B cell (primary cell): ENCODE data around the gene RAP1GAP2. TPM values are rescaled to one million over a fixed set of nuclear protein-coding genes. Genes with fewer than 3 reads are reported as not detected.

ENCODE experiments used
- ATAC-seq: fragments of 200-7000 bp; cut with Tn5 transposase; one replicate; pipeline ENCODE4 v1.10.0; 2021; ENCODE audit warnings: low read depth, mild to moderate bottlenecking, moderate number of reproducible peaks, moderate library complexity
- CTCF ChIA-PET: fragments of 350-600 bp; sonication (Branson Sonifier 250); formaldehyde crosslinking; loops from one replicate; lab custom pipeline; 2021; ENCODE audit warnings: antibody characterized with exemption, inconsistent platforms; lab: Charles Lee
- POLR2A ChIA-PET: fragments of 350-600 bp; sonication (Branson Sonifier 250); formaldehyde crosslinking; loops from one replicate; lab custom pipeline; 2021; ENCODE audit warnings: antibody characterized with exemption; lab: Charles Lee
- DNase-seq: peaks from one replicate; pipeline ENCODE4 v3.0.0; 2013
- H2AFZ ChIP-seq: 2 replicates; pipeline ENCODE4 v1.6.1; 2012; ENCODE audit warnings: mild to moderate bottlenecking, low read depth, low read length; ENCODE audit not compliant: insufficient read depth, poor library complexity, severe bottlenecking
- H3K27ac ChIP-seq, 2 donors: 1 replicate in 1 of 2; 2 replicates in 1 of 2; pipeline ENCODE4 v1.5.1; 2012 to 2013; ENCODE audit warnings: low read length in 2 of 2, mild to moderate bottlenecking in 2 of 2, moderate library complexity in 1 of 2
- H3K27me3 ChIP-seq, 4 experiments: fragments of 200-600 bp in 1 of 4; sonication (generic) in 1 of 4; replicated peaks in 1 of 4; 1 replicate in 2 of 4; 2 replicates in 2 of 4; pipeline versions ENCODE4 v1.6.1 to v1.7.0; 2013 to 2016; ENCODE audit warnings: low read length in 3 of 4, mild to moderate bottlenecking in 2 of 4, mixed read lengths in 1 of 4, moderate library complexity in 1 of 4; ENCODE audit not compliant: insufficient read depth in 4 of 4, control insufficient read depth in 3 of 4; ENCODE audit errors: control extremely low read depth in 1 of 4
- H3K36me3 ChIP-seq, 2 experiments: replicated peaks in 1 of 2; 1 replicate in 1 of 2; 2 replicates in 1 of 2; pipeline versions ENCODE4 v1.6.1 to v1.7.1; 2013; ENCODE audit warnings: low read length in 1 of 2; ENCODE audit not compliant: insufficient read depth in 2 of 2, control insufficient read depth in 1 of 2; ENCODE audit errors: control extremely low read depth in 1 of 2, extremely low read depth in 1 of 2
- H3K4me1 ChIP-seq, 2 donors: fragments of 200-600 bp in 1 of 2; sonication (generic) in 1 of 2; 1 replicate in 1 of 2; 2 replicates in 1 of 2; pipeline versions ENCODE4 v1.5.1 to v1.6.1; 2013 to 2017; ENCODE audit warnings: low read length in 2 of 2; ENCODE audit not compliant: control insufficient read depth in 2 of 2, insufficient read depth in 2 of 2
- H3K4me2 ChIP-seq: replicated peaks from 2 replicates; pipeline ENCODE3; 2012; ENCODE audit warnings: mild to moderate bottlenecking, low read depth, low read length; ENCODE audit not compliant: poor library complexity, severe bottlenecking
- H3K4me3 ChIP-seq, 5 experiments: fragments of 200-600 bp in 1 of 5; sonication (generic) in 1 of 5; 1 replicate in 3 of 5; 2 replicates in 2 of 5; pipeline versions ENCODE4 v1.5.1 to v1.7.0; 2011 to 2016; ENCODE audit warnings: low read length in 4 of 5, mild to moderate bottlenecking in 4 of 5, low read depth in 2 of 5, control low read depth in 1 of 5, moderate library complexity in 1 of 5; ENCODE audit not compliant: insufficient read depth in 1 of 5; ENCODE audit errors: control extremely low read depth in 1 of 5, extremely low read depth in 1 of 5
- H3K79me2 ChIP-seq: fragments of 200-600 bp; sonication (generic); one replicate; pipeline ENCODE4 v1.6.0; 2016; ENCODE audit warnings: low read length; ENCODE audit not compliant: control insufficient read depth, insufficient read depth
- H3K9ac ChIP-seq: fragments of 200-600 bp; sonication (generic); 2 replicates; pipeline ENCODE4 v1.6.1; 2017; ENCODE audit warnings: mild to moderate bottlenecking, low read length, moderate library complexity
- H3K9me3 ChIP-seq, 3 donors: one replicate each; pipeline versions ENCODE4 v1.6.1 to v1.7.1; 2013; ENCODE audit warnings: low read length in 2 of 3; ENCODE audit not compliant: control insufficient read depth in 2 of 3, insufficient read depth in 1 of 3; ENCODE audit errors: control extremely low read depth in 1 of 3
- H4K20me1 ChIP-seq: 2 replicates; pipeline ENCODE4 v1.6.0; 2012; ENCODE audit warnings: mild to moderate bottlenecking, low read length; ENCODE audit not compliant: insufficient read depth, control insufficient read depth, poor library complexity, severe bottlenecking
- H3K27ac Mint-ChIP-seq: one replicate; pipeline ENCODE4 v1.8.0; 2021; ENCODE audit warnings: mixed read lengths
- H3K27me3 Mint-ChIP-seq: one replicate; pipeline ENCODE4 v1.8.0; 2021; ENCODE audit warnings: mixed read lengths
- H3K4me1 Mint-ChIP-seq: one replicate; pipeline ENCODE4 v1.8.0; 2021; ENCODE audit warnings: mixed read lengths
- H3K4me3 Mint-ChIP-seq: one replicate; pipeline ENCODE4 v1.8.0; 2021; ENCODE audit warnings: mixed read lengths
- H3K9me3 Mint-ChIP-seq: one replicate; pipeline ENCODE4 v1.8.0; 2022; ENCODE audit warnings: mixed read lengths; ENCODE audit not compliant: insufficient read depth
- CTCF ChIP-seq: fragments of 200-600 bp; IDR thresholded peaks from one replicate; pipeline ENCODE4 v1.8.0; 2022; ENCODE audit warnings: antibody characterized with exemption, mild to moderate bottlenecking
- EZH2 ChIP-seq: IDR thresholded peaks from 2 replicates; pipeline ENCODE4 v1.6.1; 2012; ENCODE audit warnings: borderline replicate concordance, low read depth, mild to moderate bottlenecking, moderate library complexity, low read length; ENCODE audit not compliant: insufficient read depth, poor library complexity, severe bottlenecking
- WGBS: methylation state at CpG from one replicate; pipeline ENCODE4 v1.1.5; 2013; ENCODE audit warnings: missing lambda C conversion rate; ENCODE audit not compliant: insufficient coverage; 5-methylcytosine and 5-hydroxymethylcytosine counted together
- intact Hi-C: fragments of 100-400 bp; cut with micrococcal nuclease; formaldehyde crosslinking; loops from one replicate; pipeline ENCODE4 v1.10.0; 2022
- polyA plus RNA-seq: library from polyadenylated mRNA; depleted of rRNA; stranded (reverse); fragments of >200 nt; gene quantifications from 2 replicates; pipeline ENCODE4 v1.2.3, GENCODE V29; 2012
- total RNA-seq, 2 donors: library from RNA; stranded (reverse); fragments of 120-200 nt in 1 of 2; gene quantifications; 1 replicate in 1 of 2; 2 replicates in 1 of 2; pipeline versions ENCODE4 v1.2.3 to v1.2.4, GENCODE V29; 2013 to 2022

The RAP1GAP2 gene
- total and polyA plus RNA-seq, 2 donors (not counting 1 experiment from before 2014, with no cell fraction given) = 14.9 to 16.4 TPM

DNA sequence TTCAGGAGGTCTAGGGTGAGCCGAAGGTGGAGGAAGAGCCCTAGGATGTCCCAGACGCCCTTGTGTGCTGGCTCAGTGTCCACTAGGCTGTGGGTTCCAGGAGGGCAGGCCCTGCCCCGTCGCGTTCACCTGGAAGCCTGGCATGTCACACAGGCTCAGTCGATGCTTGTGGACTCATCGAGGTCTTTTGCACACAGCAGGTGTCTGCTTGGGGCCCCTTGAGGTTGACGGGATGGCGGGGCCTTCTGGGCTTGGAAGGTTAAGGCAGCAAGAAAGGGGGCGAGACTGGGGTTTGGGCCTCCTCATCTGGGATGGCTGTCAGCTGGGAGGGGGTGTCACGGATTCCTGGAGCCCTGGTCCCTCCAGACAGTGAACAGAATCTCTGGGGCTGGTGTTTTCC lies 1.9 kb downstream of the RAP1GAP2 start:
- POLR2A ChIA-PET = interaction anchor here (0.5 kb wide), 1 partner anchor 11 kb away, joined by 3 read pairs; no protein-coding TSS in a partner anchor
- Histone ChIP-seq H3K27ac (no peak overlapping the region), H3K36me3 (peaks cover 0 to 5% of the 10 kb centered on the region in 2 experiments), H3K79me2 (peaks cover 6% of the 10 kb centered on the region), H3K4me2 (peak overlapping the region; percentile 95), H3K9ac (no peak overlapping the region), H4K20me1 (no peaks in the 10 kb centered on the region), H3K4me3 (no peak overlapping the region), H3K27me3 (no peaks in the 10 kb centered on the region), H2AFZ (no peak overlapping the region), H3K9me3 (no peaks in the 10 kb centered on the region), H3K4me1 (peaks cover 41 to 57% of the 10 kb centered on the region in 2 donors)
- Mint-ChIP-seq H3K27ac (peak overlapping the region; percentile 20), H3K27me3 (no peaks in the 10 kb centered on the region), H3K4me1 (peaks cover 58% of the 10 kb centered on the region), H3K9me3 (no peaks in the 10 kb centered on the region), H3K4me3 (peak overlapping the region; percentile 96)
- intact Hi-C loops = no loop called here
- no peak for DNase-seq
- 82% methylated on average over 11 of the region's 11 CpGs for WGBS
- TF ChIP-seq CTCF (no peak), EZH2 (no peak)
- CTCF ChIA-PET = interaction anchor here (1.1 to 3.1 kb wide), 3 partner anchors 13 to 51 kb away, joined by 3 to 18 read pairs (median 11); no protein-coding TSS in a partner anchor
- ATAC-seq = no peak

DNA sequence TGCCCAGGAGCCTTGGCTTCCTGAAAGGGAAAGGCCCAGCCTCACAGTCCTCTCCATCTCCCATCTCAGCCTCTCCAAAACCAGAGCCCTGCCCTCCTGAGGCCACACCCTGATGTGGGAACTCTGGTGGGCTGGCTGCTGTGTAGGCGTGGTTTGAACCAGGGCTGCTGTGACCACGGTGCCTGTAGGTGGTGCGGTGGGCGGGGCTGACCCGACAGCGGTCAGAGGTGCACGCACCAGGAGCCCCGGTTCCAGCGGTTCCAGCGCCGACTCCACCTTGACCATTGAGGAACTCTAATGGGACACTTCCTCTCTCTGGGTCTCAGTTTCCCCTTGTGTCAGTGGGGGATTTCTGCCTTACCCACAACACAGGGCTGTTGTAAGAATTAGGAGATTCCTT lies 2.4 kb downstream of the RAP1GAP2 start:
- Mint-ChIP-seq H3K4me3 (no peak overlapping the region), H3K27me3 (no peaks in the 10 kb centered on the region), H3K27ac (peak overlapping the region; percentile 74), H3K4me1 (peaks cover 53% of the 10 kb centered on the region), H3K9me3 (no peaks in the 10 kb centered on the region)
- no peaks in the 10 kb centered on the region for H4K20me1 ChIP-seq
- peaks cover 0 to 5% of the 10 kb centered on the region in 2 experiments for H3K36me3 ChIP-seq
- TF ChIP-seq EZH2 (no peak), CTCF (no peak)
- H3K79me2 ChIP-seq = peaks cover 6% of the 10 kb centered on the region
- no peak overlapping the region for H3K4me3 ChIP-seq
- WGBS = 74% methylated on average over 9 of the region's 11 CpGs
- H3K4me2 ChIP-seq = no peak overlapping the region
- intact Hi-C loops = no loop called here
- H3K27me3 ChIP-seq = no peaks in the 10 kb centered on the region
- ChIA-PET CTCF (interaction anchor here (0.5 to 3.1 kb wide), 2 partner anchors 12 to 774 kb away, joined by 3 to 11 read pairs; no protein-coding TSS in a partner anchor), POLR2A (interaction anchor here (0.5 kb wide), 1 partner anchor 11 kb away, joined by 3 read pairs; no protein-coding TSS in a partner anchor)
- DNase-seq (no peak), ATAC-seq (no peak)
- no peak overlapping the region for H3K27ac ChIP-seq
- H3K9ac ChIP-seq = no peak overlapping the region
- H3K9me3 ChIP-seq = no peaks in the 10 kb centered on the region
- no peak overlapping the region for H2AFZ ChIP-seq
- peaks cover 36 to 52% of the 10 kb centered on the region in 2 donors for H3K4me1 ChIP-seq
